CD8-positive, alpha-beta memory T cell (primary cell): ENCODE results near the gene SLC35G4. TPM values are rescaled to one million over a fixed set of nuclear protein-coding genes. Genes with fewer than 3 reads are reported as not detected.
A peak's percentile ranks its signal among the peaks of the same experiment; 100 is the strongest.
"Not testable (repeated sequence)": the region's sequence is repeated elsewhere in the genome, so short reads cannot be mapped to it uniquely, and the experiment has no call there.

Experiments used
- CTCF ChIA-PET: fragments of 350-600 bp; sonication (Branson Sonifier 250); formaldehyde crosslinking; loops from one replicate; lab custom pipeline; 2021; ENCODE audit warnings: antibody characterized with exemption; lab: Charles Lee
- POLR2A ChIA-PET: fragments of 350-600 bp; sonication (Branson Sonifier 250); formaldehyde crosslinking; loops from one replicate; lab custom pipeline; 2021; ENCODE audit warnings: antibody characterized with exemption; lab: Charles Lee
- DNase-seq, 5 donors: peaks; one replicate each; pipeline versions ENCODE4 v3.0.0 to v3.0.0-alpha.2; 2020 to 2022; ENCODE audit warnings: mixed read lengths in 1 of 5
- H3K27ac ChIP-seq: one replicate; pipeline ENCODE4 v1.7.0; 2013; ENCODE audit warnings: low read depth, mild to moderate bottlenecking, low read length, moderate library complexity
- H3K27me3 ChIP-seq: 2 replicates; pipeline ENCODE4 v1.7.0; 2013; ENCODE audit warnings: low read length, mild to moderate bottlenecking; ENCODE audit not compliant: insufficient read depth, poor library complexity, severe bottlenecking
- H3K36me3 ChIP-seq: 2 replicates; pipeline ENCODE4 v1.7.0; 2013; ENCODE audit warnings: mild to moderate bottlenecking, low read length, moderate library complexity; ENCODE audit not compliant: insufficient read depth
- H3K4me1 ChIP-seq: 2 replicates; pipeline ENCODE4 v1.7.0; 2013; ENCODE audit warnings: mild to moderate bottlenecking, low read length, moderate library complexity; ENCODE audit not compliant: insufficient read depth
- H3K4me3 ChIP-seq: 2 replicates; pipeline ENCODE4 v1.7.0; 2013; ENCODE audit warnings: mild to moderate bottlenecking, low read length
- H3K9me3 ChIP-seq: 2 replicates; pipeline ENCODE4 v1.7.0; 2013; ENCODE audit warnings: mild to moderate bottlenecking, low read length
- H3K27ac Mint-ChIP-seq, 8 donors: one replicate each; pipeline ENCODE4 v1.8.0; 2020 to 2021; ENCODE audit warnings: mixed read lengths in 8 of 8, mild to moderate bottlenecking in 6 of 8, inconsistent platforms in 3 of 8, moderate library complexity in 3 of 8
- H3K27me3 Mint-ChIP-seq, 2 donors: one replicate each; pipeline ENCODE4 v1.8.0; 2020 to 2021; ENCODE audit warnings: mixed read lengths in 2 of 2, mild to moderate bottlenecking in 1 of 2, moderate library complexity in 1 of 2
- H3K36me3 Mint-ChIP-seq, 3 donors: one replicate each; pipeline ENCODE4 v1.8.0; 2020 to 2021; ENCODE audit warnings: mixed read lengths in 3 of 3, inconsistent platforms in 1 of 3, mild to moderate bottlenecking in 1 of 3
- H3K4me1 Mint-ChIP-seq, 3 donors: one replicate each; pipeline ENCODE4 v1.8.0; 2020 to 2021; ENCODE audit warnings: mixed read lengths in 3 of 3, inconsistent platforms in 1 of 3, mild to moderate bottlenecking in 1 of 3
- H3K4me3 Mint-ChIP-seq, 7 donors: one replicate each; pipeline ENCODE4 v1.8.0; 2020 to 2021; ENCODE audit warnings: mixed read lengths in 7 of 7, mild to moderate bottlenecking in 6 of 7, moderate library complexity in 4 of 7, inconsistent platforms in 2 of 7
- H3K9me3 Mint-ChIP-seq, 5 donors: one replicate each; pipeline ENCODE4 v1.8.0; 2020 to 2022; ENCODE audit warnings: mixed read lengths in 5 of 5, mild to moderate bottlenecking in 3 of 5, moderate library complexity in 2 of 5, inconsistent platforms in 1 of 5
- polyA plus RNA-seq: library from polyadenylated mRNA; unstranded; fragments of 300-500 nt; fragmentation: Illumina TruSeq; gene quantifications from one replicate; pipeline ENCODE4 v1.2.3, GENCODE V29; 2021
- total RNA-seq, 2 experiments: library from RNA; stranded (reverse); gene quantifications; one replicate each; pipeline ENCODE4 v1.2.3, GENCODE V29; 2021

The SLC35G4 gene
- total and polyA plus RNA-seq, 3 experiments from 2014 or later: not detected

DNA sequence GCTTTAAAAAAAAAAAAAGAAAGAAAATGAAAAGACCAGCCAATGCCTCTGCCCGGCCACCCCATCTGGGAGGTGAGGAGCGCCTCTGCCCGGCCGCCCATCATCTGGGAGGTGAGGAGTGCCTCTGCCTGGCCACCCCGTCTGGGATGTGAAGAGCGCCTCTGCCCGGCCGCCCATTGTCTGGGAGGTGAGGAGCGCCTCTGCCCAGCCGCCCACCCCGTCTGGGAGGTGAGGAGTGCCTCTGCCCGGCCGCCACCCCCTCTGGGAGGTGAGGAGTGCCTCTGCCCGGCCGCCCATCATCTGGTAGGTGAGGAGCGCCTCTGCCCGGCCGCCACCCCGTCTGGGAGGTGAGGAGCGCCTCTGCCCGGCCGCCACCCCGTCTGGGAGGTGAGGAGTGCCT lies 37.9 kb downstream of the SLC35G4 start:
- H3K4me1 ChIP-seq, H3K4me1 Mint-ChIP-seq, H3K27ac ChIP-seq, H3K9me3 ChIP-seq, POLR2A ChIA-PET, H3K27ac Mint-ChIP-seq, H3K27me3 ChIP-seq, H3K36me3 Mint-ChIP-seq, DNase-seq, H3K36me3 ChIP-seq, H3K4me3 ChIP-seq, CTCF ChIA-PET, H3K27me3 Mint-ChIP-seq, H3K4me3 Mint-ChIP-seq: not testable (repeated sequence)
- H3K9me3 Mint-ChIP-seq: peaks cover 0 to 14% (median 9%) of the 10 kb centered on the region in 5 donors

DNA sequence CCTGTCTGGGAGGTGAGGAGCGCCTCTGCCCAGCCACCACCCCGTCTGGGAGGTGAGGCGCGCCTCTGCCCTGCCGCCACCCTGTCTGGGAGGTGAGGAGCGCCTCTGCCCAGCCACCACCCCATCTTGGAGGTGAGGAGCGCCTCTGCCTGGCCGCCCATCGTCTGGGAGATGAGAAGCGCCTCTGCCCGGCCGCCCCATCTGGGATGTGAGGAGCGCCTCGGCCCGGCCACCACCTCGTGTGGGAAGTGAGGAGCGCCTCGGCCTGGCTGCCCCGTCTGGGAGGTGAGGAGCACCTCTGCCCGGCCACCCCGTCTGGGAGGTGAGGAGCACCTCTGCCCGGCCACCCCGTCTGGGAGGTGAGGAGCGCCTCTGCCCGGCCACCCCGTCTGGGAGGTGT lies 38.4 kb downstream of the SLC35G4 start:
- H3K4me3 ChIP-seq, H3K27me3 ChIP-seq, H3K36me3 ChIP-seq, H3K27ac ChIP-seq, H3K4me1 ChIP-seq, H3K4me3 Mint-ChIP-seq, H3K9me3 ChIP-seq, H3K27ac Mint-ChIP-seq, H3K36me3 Mint-ChIP-seq, DNase-seq, H3K27me3 Mint-ChIP-seq, POLR2A ChIA-PET, CTCF ChIA-PET, H3K4me1 Mint-ChIP-seq: not testable (repeated sequence)
- peaks cover 0 to 14% (median 9%) of the 10 kb centered on the region in 5 donors for H3K9me3 Mint-ChIP-seq

DNA sequence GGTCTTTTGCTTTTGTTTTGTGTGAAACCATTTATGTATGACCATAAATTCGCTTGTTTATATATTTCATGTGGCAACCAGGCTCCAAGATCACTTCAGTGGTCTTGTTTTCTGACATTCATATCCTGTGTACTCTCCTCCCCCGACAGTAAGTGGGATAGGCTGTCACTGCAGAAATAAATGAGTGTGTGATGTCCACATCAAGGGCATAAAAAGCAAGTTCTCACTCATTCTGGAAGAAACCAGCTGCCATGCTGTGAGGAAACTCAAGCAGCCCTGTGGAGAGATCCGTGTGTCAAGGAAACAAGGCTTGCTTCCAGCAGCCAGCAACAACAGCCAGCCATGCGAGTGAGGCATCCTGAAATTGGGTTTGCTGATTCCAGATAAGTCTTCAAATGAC lies 40.4 kb downstream of the SLC35G4 start:
- H3K4me1 ChIP-seq: no peaks in the 10 kb centered on the region
- Mint-ChIP-seq H3K36me3 (no peaks in the 10 kb centered on the region), H3K4me1 (no peaks in the 10 kb centered on the region), H3K4me3 (no peak overlapping the region), H3K27ac (no peak overlapping the region), H3K9me3 (peaks cover 0 to 14% (median 9%) of the 10 kb centered on the region in 5 donors), H3K27me3 (peaks cover 12 to 25% of the 10 kb centered on the region in 2 donors)
- H3K9me3 ChIP-seq: no peaks in the 10 kb centered on the region
- ChIA-PET POLR2A (no interaction called here), CTCF (no interaction called here)
- H3K27ac ChIP-seq: no peak overlapping the region
- no peaks in the 10 kb centered on the region for H3K36me3 ChIP-seq
- no peak for DNase-seq
- H3K27me3 ChIP-seq: peaks cover under 1% of the 10 kb centered on the region
- H3K4me3 ChIP-seq: no peak overlapping the region

DNA sequence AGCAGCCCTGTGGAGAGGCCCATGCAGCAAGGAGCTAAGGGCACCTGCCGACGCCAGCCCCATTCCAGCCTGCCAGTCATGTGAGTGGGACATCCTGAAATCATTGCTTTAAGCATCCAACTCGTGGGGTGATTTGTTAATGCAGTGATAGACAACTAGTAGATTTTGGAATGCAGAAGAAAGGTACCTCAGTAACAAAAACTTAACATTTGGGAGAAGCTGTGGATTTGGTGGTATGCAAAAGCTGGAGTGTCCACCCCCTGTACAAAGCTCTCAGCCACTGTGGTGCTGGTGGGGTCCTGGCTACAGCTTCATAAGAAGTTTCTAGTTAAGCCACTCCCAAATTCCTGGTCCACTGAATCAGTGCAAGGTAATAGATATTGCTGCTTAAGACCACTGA lies 42.5 kb downstream of the SLC35G4 start:
- no peak overlapping the region for H3K27ac ChIP-seq
- Mint-ChIP-seq H3K9me3 (peaks cover 0 to 14% (median 9%) of the 10 kb centered on the region in 5 donors), H3K27me3 (peaks cover 17 to 39% of the 10 kb centered on the region in 2 donors), H3K27ac (no peak overlapping the region), H3K4me1 (peaks cover 0 to 7% (median 3%) of the 10 kb centered on the region in 3 donors), H3K36me3 (no peaks in the 10 kb centered on the region), H3K4me3 (no peak overlapping the region)
- H3K36me3 ChIP-seq: no peaks in the 10 kb centered on the region
- no peaks in the 10 kb centered on the region for H3K9me3 ChIP-seq
- POLR2A ChIA-PET: no interaction called here
- peaks cover 5% of the 10 kb centered on the region for H3K27me3 ChIP-seq
- no peak overlapping the region for H3K4me3 ChIP-seq
- H3K4me1 ChIP-seq: no peaks in the 10 kb centered on the region
- no peak for DNase-seq
- CTCF ChIA-PET: no interaction called here

DNA sequence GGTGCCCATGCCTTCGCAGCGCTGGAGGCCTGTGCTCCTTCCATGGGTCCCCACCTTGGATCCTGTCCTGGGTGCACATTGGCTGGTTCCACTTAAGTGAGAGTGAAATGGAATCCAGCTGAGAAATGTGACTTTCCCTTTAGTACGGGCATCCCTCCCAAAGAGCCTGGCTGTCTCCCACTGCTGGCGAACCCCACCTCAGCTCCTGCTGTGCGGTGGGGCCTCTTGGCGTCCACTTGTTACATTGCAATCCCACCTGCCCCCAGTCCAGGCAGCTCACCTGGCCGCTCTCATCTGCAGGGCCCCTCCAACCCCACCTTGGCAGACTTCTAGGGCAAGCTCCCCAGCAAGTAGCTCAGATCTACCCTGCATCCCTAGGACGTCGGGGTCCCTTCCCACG lies 44.1 kb downstream of the SLC35G4 start:
- Mint-ChIP-seq H3K27me3 (peaks cover 23 to 52% of the 10 kb centered on the region in 2 donors), H3K27ac (no peak overlapping the region), H3K4me1 (peaks cover 0 to 7% (median 3%) of the 10 kb centered on the region in 3 donors), H3K36me3 (no peaks in the 10 kb centered on the region), H3K9me3 (peaks cover 0 to 10% (median 7%) of the 10 kb centered on the region in 5 donors), H3K4me3 (peak overlapping the region in 1 of 7 donors; percentile 44)
- Histone ChIP-seq H3K36me3 (no peaks in the 10 kb centered on the region), H3K27me3 (peaks cover 5% of the 10 kb centered on the region), H3K9me3 (no peaks in the 10 kb centered on the region), H3K27ac (no peak overlapping the region), H3K4me3 (no peak overlapping the region), H3K4me1 (no peaks in the 10 kb centered on the region)
- POLR2A ChIA-PET: no interaction called here
- no peak for DNase-seq
- CTCF ChIA-PET: no interaction called here

DNA sequence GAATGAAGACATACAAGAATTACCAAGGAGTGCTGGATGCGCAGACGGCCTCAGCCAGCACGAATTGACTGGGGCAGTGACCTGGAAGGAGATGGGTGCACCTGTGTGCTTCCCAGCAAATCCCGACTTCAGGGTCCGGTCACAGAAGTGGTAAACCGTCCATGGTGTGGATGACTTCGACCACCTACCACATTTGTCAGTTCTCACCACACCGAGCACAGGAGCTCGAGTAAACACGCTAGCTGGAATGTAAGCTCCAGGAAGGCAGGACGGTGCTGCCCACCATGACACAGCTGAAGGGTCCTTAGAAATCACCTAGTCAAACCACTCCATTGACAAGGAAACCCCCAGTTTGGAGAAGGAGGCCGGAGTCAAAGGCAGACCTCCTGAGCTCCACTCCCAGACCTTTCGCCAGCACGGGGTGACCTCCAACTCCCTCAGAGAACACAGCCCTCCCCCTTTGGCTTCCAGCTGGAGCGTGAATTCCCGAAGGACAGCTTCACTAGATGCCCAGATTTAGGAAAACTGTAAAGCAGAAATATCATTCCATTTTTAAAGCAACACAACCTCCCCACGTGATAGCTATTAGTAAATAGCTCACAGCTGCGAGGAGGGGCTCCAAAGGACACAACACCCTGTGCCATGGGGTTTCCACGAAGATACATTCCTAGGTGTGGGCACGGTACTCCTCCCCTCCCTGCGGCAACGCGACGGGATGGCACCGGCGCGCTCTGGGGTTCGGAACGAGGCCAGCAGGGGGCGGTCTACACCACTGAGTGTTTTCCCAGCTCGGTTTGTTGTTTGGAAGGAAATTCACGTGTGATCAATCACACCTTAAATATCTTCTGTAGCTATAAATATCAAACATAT lies 45.6 kb downstream of the SLC35G4 start:
- H3K36me3 Mint-ChIP-seq: no peaks in the 10 kb centered on the region
- H3K4me3 ChIP-seq: no peak overlapping the region
- no peaks in the 10 kb centered on the region for H3K4me1 ChIP-seq
- no peak overlapping the region for H3K27ac ChIP-seq
- peak in 1 of 5 donors; percentile 8 for DNase-seq
- no peak overlapping the region for H3K27ac Mint-ChIP-seq
- ChIA-PET CTCF (interaction anchor here (0.7 to 1.3 kb wide), 4 partner anchors 11 to 384 kb away, joined by 3 to 4 read pairs (median 3); no protein-coding TSS in a partner anchor), POLR2A (no interaction called here)
- H3K27me3 ChIP-seq: peaks cover 5% of the 10 kb centered on the region
- no peak overlapping the region for H3K4me3 Mint-ChIP-seq
- no peaks in the 10 kb centered on the region for H3K9me3 ChIP-seq
- H3K27me3 Mint-ChIP-seq: peaks cover 23 to 62% of the 10 kb centered on the region in 2 donors
- H3K9me3 Mint-ChIP-seq: no peaks in the 10 kb centered on the region
- H3K4me1 Mint-ChIP-seq: peaks cover 0 to 7% (median 3%) of the 10 kb centered on the region in 3 donors
- H3K36me3 ChIP-seq: no peaks in the 10 kb centered on the region

DNA sequence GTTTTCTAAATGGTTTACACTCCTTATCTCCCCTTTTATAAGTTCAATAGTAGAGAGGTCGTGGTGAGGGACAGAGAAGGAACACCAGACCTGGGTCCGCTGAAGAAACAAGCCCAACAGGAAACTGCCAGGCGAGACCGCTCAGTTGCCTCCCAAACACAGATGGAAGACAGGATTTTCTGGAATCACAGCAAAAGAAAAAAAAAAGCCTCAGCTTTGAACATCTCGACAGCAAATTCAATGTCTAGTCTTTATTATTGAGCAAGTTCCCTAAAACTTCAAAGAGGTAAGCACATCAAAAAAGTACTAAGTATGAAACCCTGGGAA lies 46.2 kb downstream of the SLC35G4 start:
- Histone ChIP-seq H3K4me1 (no peaks in the 10 kb centered on the region), H3K4me3 (no peak overlapping the region), H3K27ac (no peak overlapping the region), H3K9me3 (no peaks in the 10 kb centered on the region), H3K36me3 (no peaks in the 10 kb centered on the region), H3K27me3 (peaks cover 5% of the 10 kb centered on the region)
- H3K4me3 Mint-ChIP-seq: no peak overlapping the region
- H3K9me3 Mint-ChIP-seq: no peaks in the 10 kb centered on the region
- H3K36me3 Mint-ChIP-seq: no peaks in the 10 kb centered on the region
- no peak overlapping the region for H3K27ac Mint-ChIP-seq
- no peak for DNase-seq
- ChIA-PET POLR2A (no interaction called here), CTCF (interaction anchor here (0.7 to 1.3 kb wide), 4 partner anchors 10 to 383 kb away, joined by 3 to 4 read pairs (median 3); no protein-coding TSS in a partner anchor)
- peaks cover 0 to 7% (median 3%) of the 10 kb centered on the region in 3 donors for H3K4me1 Mint-ChIP-seq
- peaks cover 23 to 62% of the 10 kb centered on the region in 2 donors for H3K27me3 Mint-ChIP-seq

DNA sequence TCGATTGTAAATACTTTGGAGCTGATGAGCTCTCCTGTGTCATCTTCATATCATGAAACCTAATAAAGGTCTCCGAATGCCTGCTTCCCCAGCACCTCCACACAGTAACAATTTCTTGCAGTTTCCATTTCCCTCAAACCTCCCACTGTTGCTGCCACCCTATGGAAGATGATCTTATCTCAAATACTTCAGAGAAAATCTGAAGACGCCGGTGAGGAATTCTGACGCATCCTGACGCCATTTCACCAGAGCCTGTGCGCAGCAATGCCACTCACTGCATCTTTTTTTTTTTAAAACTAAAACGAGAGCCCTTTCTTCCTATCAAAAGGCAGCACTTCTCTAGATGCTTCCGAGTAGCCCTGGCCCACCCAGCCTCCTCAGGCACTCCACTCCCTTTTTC lies 47.8 kb downstream of the SLC35G4 start:
- no peak overlapping the region for H3K4me3 ChIP-seq
- H3K36me3 Mint-ChIP-seq: no peaks in the 10 kb centered on the region
- H3K27me3 Mint-ChIP-seq: peaks cover 17 to 58% of the 10 kb centered on the region in 2 donors
- DNase-seq: no peak
- no peak overlapping the region for H3K4me3 Mint-ChIP-seq
- CTCF ChIA-PET: no interaction called here
- no peak overlapping the region for H3K27ac Mint-ChIP-seq
- H3K9me3 ChIP-seq: no peaks in the 10 kb centered on the region
- no peaks in the 10 kb centered on the region for H3K36me3 ChIP-seq
- H3K27ac ChIP-seq: no peak overlapping the region
- POLR2A ChIA-PET: no interaction called here
- H3K27me3 ChIP-seq: peaks cover 5% of the 10 kb centered on the region
- H3K4me1 ChIP-seq: no peaks in the 10 kb centered on the region
- H3K4me1 Mint-ChIP-seq: peaks cover 0 to 7% (median 3%) of the 10 kb centered on the region in 3 donors
- H3K9me3 Mint-ChIP-seq: no peaks in the 10 kb centered on the region
